NCI-H82 treated with DMSO at 0.1 percent for 48 hours (cell line): ENCODE measurements around the gene SYNE1.
"Not testable (repeated sequence)": the region's sequence is repeated elsewhere in the genome, so short reads cannot be mapped to it uniquely, and the experiment has no call there.

Experiments
- DNase-seq: peaks from one replicate; lab custom pipeline; 2025; ENCODE audit not compliant: unreplicated experiment; lab: John Stamatoyannopoulos, UW

Gene SYNE1

DNA sequence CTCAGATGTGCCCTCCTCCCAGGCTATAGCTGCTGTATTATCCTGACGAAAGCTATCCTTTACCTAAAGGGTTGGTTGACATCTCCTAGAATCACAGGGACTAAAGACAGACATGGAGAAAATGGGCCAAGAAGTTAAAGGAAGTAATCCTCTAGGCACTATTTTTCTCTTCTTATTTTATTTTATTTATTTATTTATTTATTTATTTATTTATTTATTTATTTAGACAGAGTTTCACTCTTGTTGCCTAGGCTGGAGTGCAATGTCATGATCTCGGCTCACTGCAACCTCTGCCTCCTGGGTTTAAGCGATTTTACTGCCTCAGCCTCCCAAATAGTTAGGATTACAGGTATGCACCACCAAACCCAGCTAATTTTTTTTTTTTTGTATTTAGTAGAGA, 309.0 kb downstream of the SYNE1 start:
- DNase-seq: not testable (repeated sequence)

- no peak for DNase-seq
These were observed 313.8 kb downstream of the SYNE1 start for GRCh38 chr6:152323376-152323775.

GRCh38 chr6:152318278-152318677, 318.9 kb downstream of the SYNE1 start:
- no peak for DNase-seq

DNA sequence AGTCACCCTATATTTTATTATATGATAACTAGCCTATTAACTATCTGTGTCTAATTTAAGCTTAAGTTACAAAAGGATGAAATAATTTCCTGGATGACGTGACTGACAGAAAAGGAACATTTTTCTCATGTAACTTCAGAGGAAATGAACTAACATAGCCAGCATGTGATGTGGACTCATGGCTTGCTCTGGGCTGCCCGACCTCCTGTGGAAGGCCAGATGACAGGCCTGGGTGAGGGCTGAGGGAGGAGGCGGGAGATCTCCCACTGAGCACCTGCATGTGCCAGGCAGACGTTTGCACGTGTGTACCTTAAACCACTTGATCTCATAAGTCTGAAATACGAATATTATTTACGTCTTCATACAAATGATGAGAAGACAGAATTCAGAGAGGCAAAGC, 321.1 kb downstream of the SYNE1 start:
- DNase-seq: no peak

- no peak for DNase-seq
These were observed 322.7 kb downstream of the SYNE1 start for GRCh38 chr6:152314483-152314832.

- DNase-seq: no peak
These were observed 323.4 kb downstream of the SYNE1 start for GRCh38 chr6:152313542-152314482.

DNA sequence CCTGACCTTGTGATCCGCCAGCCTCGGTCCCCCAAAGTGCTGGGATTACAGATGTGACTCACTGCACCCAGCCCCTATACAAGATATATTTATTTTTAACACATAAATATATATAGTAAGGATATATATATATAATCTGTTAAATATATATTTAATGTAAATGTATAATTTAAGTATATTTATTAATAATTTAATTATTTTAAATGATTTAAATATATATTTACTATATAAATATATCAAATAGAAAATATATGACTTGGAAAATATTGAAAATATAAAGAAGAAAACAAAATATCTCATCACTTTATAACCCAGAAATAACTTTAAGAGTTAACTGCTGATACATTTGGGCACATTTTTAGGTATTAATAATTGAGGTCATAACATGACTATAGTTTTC, 324.7 kb downstream of the SYNE1 start:
- DNase-seq: no peak

DNA sequence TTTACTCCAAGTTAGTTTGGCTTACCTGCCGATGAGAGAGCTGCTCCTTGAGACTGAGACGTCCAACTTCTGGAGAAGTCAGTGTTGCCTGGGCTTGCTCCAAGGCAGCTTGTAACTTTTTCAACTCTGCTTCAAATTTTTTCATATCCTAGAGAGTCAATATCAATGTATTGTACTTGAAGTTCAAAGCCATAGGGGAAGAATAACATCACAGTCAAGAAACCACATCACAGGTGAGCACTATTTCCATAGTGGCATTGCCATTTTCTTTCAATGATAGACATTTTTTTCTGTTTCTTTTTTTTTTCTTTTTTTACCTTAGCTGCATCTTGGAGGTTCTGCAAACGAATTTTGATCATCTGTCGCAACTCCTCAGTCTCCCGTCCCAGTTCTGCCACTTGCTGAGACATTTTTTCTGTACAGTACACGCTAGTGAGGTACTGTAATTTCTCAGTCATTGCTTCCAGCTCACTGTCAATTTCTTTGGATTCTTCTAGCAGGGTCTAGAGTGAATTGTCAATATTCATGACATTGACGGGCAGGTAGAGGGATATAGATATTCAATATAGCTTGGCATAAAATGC, 326.7 kb downstream of the SYNE1 start:
- DNase-seq: no peak

DNA sequence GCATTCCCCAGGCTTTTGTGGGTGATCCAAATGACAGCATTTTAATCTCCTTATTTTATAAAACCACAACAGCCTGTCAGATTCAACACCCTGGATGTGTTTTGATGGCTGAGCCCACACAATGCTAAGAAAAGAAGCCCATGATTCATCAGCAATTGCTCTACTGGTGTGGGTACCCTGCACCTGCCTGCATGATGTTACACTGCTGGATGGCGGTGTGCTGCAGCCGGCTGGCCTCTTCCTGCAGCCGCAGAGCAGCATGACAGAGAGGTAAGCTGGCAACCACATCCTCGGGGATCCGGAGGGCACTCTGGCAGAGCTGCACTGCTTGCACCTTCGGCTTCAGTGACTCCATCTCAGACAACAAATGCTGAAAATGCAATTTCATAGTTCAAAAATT, 327.5 kb downstream of the SYNE1 start:
- DNase-seq: no peak

GRCh38 chr6:152309006-152309405, 328.2 kb downstream of the SYNE1 start:
- no peak for DNase-seq

GRCh38 chr6:152308306-152308705, 328.9 kb downstream of the SYNE1 start:
- no peak for DNase-seq

GRCh38 chr6:152305672-152306071, 331.5 kb downstream of the SYNE1 start:
- no peak for DNase-seq

GRCh38 chr6:152301765-152302568, 335.2 kb downstream of the SYNE1 start:
- peak; percentile 66 for DNase-seq

- DNase-seq: no peak
These were observed 336.0 kb downstream of the SYNE1 start for GRCh38 chr6:152301021-152301764.

DNA sequence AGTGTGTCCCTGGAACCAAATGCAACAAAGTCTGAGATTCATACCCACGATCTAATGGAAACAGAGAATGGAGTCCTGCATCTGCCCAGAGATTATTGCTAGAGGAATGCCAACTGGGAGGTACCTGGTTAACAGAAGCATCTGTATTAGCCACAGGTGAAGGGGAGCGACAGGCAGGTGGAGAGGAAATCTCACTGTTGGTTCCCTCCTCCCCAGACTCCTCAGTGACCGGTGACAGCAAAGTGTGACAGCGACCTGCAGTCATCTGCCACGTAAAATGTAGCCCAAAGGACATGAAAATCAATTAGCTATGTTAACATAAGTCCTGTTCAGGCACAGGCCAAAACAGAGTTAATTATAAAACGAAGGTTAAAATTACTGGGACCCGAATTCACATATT, 336.6 kb downstream of the SYNE1 start:
- DNase-seq: no peak

DNA sequence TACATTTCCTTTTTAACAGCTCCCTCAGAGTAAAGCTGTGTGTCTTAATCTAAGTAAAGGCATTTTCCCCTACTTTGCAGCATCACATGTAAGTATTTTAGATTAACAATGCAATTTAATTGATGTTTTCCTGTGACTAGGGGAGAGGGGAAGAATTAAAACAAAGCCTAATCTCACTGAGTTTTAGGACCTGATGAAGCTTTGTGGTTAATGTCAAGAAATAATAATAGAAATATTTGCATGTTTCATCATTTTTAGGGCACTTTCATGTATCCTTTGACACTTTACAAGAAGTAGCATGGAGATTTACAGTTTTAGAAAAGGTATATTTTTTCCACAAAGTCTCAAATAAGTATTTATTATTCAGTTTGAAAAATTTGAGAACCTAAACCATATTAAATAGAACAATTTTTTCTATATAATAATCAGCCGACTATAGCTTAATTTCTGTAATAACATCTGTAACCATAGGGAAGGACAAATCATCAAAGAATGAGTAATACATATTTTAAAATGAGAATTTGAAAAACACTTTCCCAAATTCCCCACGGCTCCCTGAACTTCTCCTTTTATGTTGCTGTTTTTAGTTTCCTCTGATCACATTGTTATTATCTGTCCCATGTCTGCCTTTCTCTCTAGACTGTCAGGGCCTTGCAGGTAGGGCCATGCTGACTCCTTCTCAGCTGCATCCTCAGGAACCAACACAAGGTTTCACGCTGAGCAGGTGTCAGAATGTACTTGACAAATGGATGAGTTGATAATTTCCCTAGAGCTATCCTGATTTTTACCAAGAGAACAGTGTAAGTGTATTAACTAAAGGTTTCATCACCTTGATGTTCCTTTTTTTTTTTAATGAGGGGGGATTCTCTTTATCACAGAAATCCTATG, 338.1 kb downstream of the SYNE1 start:
- no peak for DNase-seq

- DNase-seq: no peak
These were observed 339.0 kb downstream of the SYNE1 start for GRCh38 chr6:152298055-152298647.

- DNase-seq: no peak
These were observed 340.4 kb downstream of the SYNE1 start for GRCh38 chr6:152296648-152297376.

- no peak for DNase-seq
These were observed 341.2 kb downstream of the SYNE1 start for GRCh38 chr6:152295920-152296319.
